T-helper 9 cell (primary cell): ENCODE data around the gene CDK1.
A peak's percentile ranks its signal among the peaks of the same experiment; 100 is the strongest.

ENCODE experiments used
- DNase-seq: peaks from one replicate; pipeline ENCODE4 v3.0.0-alpha.2; 2020
- total RNA-seq, 2 donors: gene quantifications; one replicate each; lab custom pipeline; 2026; lab: John Stamatoyannopoulos, UW

The CDK1 gene
- total RNA-seq: 1.3 to 1.4 reads per million in 2 donors

DNA sequence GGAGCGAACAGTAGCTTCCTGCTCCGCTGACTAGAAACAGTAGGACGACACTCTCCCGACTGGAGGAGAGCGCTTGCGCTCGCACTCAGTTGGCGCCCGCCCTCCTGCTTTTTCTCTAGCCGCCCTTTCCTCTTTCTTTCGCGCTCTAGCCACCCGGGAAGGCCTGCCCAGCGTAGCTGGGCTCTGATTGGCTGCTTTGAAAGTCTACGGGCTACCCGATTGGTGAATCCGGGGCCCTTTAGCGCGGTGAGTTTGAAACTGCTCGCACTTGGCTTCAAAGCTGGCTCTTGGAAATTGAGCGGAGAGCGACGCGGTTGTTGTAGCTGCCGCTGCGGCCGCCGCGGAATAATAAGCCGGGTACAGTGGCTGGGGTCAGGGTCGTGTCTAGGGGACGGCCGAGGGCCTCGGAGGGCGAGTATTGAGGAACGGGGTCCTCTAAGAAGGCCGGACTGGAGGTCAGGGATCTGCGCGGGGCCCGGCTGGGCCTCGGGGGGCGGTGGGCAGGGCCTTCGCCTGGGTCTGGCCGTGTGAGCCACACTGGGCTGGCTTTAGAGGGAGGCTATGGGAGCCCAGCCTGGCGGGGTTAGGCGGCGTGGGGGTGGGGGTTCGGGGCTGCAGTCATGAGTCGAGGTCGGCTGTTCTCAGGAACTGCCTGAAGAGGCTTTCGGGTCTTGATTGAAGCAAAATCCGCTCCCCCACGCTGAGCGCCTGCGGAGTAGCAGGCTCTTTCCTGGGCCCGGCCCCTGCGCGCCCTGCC lies at the start of gene CDK1:
Gene CDK1 (plus strand): TSS at position 265 of the 757 bp plus-strand sequence. CDS start 1,688 bp downstream, outside the sequence.
- DNase-seq: peak; percentile 88

DNA sequence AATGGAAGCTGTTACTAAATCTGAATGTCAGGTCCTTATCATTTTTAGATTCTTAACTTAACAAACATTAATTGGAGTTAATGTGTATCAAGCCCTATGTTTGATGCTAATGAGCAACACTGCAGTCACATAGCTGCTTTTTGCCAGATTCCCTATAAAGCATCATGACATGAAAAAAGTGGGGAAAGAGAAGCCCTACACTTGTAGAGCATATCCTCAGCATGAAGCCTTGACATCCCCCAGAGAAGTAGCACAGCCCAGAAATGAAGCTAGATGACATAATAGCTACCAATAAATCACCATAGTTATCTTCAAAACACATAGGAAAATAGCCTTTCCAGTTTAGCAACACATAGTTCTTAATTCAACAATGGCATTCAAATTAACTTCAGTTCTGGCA lies 49.2 kb upstream of the CDK1 start:
- no peak for DNase-seq

DNA sequence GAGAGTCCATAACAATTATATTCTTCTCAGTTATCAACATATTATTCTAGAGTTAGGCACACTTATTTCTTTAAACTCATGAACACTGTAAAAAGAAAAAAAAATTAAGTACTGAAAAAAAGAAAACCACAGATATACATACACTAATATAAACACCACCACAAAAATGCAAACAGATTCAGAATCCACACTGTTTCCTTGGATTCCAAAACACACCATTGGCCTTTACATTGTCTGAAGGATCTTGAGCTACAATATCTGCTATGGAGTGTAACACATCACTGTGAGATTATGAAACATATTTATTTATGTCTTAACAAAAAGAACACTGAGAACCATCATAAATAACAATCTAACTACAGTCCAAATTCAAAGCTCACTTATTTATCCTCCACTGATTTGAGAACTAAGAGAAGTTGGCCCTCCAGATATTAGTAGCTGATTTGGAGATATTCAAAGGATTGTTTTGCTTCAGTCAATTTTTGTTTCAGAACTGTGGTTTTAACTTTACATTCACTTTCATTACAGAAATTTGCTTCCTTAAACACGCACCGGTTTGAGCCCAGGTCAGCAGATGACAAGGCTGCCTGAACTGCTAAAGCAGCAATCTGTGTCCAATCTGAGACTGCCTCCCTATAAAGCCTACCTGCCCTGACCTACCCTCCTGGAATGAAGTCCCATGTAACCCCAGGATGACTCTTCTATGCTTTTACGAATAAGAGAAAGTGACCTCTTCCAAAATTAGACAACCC lies 47.0 kb upstream of the CDK1 start:
- no peak for DNase-seq

DNA sequence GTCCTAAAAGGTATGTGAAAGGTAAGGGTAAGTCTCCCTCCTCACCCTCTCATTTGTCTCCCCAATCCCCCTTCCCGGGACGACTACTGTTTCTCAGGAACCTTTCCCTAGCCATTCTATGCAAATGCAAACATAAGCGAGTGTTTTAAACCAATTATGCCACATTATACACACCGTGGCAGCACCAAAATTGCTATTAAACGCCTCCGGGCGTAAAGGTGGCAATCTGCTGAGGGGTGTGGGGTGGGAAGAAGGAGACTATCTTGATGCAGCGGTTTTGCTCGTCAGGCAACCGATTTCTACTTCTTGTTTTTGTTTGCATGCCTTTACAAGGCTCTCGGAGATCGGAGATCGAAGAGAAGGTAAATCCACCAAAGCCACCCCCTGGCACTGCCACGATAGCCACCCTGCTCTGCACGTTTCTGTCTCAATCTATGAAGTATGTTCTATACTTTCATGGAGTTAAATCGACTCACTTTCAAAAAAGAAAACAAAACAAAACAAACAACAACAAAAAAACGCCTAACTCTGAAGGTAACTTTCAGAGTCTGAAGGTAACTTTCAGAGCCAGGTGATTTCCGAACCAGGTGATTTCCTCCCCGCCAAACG lies 46.0 kb upstream of the CDK1 start:
- peak; percentile 13 for DNase-seq

DNA sequence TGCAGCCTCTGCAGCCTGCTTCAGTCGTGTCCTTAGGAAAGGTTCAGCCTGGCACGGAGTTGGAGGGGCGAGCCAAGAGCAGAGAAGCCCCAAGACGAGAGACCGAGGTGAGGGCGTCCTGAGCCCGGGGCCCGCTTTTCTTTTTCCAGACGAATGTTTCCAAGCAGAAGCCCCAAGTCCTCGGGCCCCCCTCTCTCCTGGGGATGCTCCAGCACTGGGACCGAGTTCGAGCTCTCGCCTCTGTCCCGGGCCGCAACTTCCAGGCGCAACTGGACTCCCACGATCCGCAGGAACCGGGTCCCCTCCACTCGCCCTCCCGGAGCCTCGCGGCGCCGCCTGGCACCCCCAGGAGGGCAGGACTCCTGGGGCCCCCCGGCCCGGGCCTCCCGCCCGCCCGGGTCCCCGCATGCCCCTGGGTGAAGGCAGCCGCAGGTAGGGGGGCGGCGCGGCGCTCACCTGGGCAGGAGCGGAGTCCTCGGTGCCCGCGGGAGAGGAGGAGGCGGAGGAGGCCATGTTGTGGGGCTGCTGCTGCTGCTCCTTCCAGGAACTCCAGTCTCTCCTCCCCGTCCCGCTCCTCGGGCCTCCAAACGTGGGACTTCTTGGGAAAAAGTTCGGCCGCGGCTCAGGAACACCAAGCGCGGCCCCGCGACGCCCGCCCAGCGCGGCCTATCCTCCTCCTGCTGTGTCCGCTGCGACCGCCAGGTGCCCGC lies 45.3 kb upstream of the CDK1 start:
- peak; percentile 45 for DNase-seq

DNA sequence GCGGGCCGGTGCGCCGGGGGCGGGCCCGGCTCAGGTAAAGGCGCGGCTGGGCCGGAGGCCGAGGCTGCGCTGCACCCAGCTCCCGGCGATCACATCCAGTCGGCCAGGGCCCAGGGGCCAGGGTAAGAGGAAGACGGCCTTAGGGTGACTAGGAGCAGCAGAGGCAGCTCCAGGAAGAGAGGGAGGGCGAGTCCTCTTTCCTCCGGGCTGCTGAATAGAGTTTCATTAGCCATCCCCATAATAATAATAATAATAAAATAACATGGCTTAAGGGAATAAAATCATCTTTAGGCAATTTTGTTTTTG lies 44.8 kb upstream of the CDK1 start:
- no peak for DNase-seq

DNA sequence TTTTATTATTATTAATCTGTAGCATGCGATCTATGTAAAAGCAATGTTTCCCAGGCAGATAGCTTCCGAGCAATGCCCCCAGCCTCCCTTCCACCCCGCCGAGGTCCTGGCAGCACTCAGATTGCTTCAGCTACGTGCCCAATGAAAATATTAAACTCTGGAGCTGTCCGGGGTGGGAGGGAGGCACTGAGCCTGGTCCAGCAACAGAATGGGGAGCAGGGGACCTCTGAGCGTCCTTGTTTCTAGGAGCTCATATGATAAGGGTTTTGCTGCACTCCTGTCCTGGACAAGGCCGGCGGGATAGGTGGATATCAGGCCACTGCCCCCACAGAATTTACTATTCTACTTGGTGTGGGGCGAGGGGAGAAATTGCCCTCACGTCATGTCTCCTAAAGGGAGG lies 44.5 kb upstream of the CDK1 start:
- no peak for DNase-seq

DNA sequence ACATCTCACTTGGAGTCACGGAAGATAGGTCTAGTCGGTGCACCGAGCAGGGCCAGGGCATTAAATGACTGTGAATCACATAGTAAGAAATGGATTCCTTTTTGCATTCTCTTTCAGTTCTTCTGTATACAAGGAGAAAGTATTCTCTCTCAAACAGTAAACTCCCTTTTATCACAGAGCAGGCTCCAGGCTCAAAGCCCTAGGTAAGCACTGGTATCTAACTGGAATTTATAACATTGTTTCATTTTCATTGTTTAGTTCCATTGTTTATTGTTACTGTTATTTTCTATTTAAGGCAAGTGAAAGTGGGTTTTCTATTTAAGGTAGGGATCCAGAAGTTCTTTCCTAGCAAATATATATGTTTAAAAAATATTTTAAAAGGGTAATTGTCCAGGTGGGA lies 44.1 kb upstream of the CDK1 start:
- DNase-seq: no peak

DNA sequence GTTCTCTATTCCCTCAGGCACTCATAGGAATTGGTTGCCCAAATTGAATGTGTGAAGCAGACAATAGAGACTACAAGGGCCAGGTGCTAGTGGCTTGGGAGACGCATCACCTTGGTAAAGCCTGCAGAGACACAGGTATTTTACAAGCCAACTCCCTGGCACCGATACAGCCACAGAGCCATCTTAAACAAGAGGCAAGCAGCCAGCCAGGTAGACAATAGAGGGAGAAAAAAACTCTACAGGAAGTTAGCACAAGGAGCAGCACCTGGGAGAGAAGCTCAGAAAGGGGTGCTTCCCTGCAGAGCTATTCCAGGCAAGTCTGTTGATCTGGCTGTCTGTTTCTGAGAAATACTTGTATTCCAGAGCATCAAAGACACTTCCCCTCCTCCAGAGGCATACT lies 43.0 kb upstream of the CDK1 start:
- DNase-seq: no peak

DNA sequence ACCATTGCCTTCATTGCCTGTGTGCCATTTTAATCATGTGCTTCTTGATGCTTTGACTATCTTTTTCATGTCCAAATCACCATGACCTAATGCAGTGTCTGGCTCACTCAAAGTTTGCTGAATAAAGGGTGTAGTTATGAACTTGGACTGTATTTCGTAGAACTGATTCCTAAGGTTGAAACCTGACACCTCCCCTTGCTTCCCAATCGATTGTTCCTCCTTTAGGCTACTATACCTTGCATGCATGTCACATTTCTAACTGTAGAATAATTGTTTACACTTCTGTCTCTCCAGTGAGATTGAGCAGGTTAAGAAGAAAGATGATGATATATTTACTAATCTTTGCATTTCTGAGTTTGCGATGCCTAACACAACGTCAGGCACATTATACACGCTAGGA lies 41.0 kb upstream of the CDK1 start:
- DNase-seq: no peak

DNA sequence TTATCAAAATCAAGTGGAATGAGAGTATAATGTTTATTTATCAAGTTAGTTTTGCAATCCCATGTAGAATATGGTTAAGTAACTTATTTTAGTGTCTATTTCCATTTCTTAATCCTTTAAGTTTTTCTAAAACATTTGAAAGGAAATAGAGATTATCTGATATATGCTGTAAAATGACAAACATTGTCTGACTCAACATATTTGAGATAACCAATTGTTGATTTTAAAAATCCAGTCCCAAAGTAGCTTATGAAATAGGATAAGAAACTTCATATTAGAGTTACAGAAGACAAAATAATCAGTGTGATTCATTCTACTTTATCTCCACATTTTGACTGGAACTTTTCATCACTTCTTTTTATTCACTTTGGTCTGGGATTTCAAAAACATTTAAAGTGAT lies 38.7 kb upstream of the CDK1 start:
- DNase-seq: no peak

DNA sequence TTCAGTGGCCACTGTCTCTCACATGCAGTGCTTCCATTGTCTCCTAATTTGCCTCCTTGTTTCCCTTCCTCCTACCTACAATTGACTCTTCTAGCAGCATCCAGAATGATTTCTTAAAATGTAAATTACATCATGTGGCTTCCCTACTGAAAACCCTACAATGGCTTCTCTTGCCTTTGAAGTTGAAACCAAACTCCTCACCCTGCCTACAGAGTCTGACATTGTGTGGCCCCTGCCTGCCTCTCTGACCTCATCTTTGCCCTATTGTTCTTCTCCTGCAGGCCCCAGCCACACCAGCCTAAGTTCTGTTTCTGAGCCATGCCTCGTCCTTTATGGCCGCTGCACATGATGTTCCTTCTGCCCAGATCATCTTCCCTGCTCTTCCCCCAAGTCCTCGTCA lies 35.8 kb upstream of the CDK1 start:
- DNase-seq: no peak

DNA sequence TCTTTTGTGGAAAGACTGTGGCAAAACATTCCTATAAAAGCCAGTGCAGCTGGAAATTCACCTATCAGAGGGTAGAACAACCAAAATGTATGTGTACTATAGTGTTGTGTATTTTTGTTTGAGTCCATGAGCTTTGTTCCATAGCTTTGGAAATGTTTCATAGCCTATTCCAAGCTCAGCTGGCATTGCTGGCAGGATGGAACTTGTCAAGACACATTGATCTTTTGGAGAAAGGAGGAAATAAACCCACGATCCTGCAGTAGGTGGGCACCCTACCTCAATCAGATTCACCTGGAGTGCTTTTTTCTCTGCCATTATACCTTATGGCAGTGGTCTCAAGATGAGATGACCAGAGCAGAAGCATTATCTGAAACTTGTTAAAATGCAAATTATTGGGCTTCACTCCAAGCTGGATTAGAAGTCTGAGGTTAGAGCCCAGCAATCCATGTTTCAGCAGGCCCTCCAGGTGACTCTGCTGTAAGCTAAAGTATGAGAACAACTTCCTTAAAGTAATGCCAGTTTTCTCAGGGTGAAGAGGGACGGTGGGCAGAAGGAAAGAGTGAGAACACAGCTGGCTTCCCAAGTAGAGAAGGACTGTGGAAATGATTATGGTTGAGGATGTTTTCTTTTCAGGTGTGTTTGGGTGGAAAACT lies 30.3 kb upstream of the CDK1 start:
- no peak for DNase-seq

DNA sequence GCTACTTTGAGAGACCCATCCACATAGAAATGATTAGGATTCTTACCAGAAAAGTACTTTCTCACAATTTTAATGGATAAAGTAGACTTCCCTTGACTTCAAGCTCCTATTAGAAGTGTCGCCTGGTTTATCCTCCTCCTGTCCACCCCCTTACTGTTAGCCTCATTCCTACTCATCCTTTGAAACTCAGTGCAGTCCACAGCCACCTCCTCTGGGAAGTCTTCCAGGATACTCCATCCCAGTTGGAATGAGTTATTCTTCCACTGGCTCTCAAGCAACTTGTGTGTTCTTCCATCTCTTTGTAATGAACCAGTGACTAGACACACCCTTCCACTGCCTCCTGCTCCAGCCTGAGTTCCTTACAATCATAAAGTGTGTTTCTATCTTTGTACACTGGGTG lies 25.1 kb upstream of the CDK1 start:
- DNase-seq: no peak

DNA sequence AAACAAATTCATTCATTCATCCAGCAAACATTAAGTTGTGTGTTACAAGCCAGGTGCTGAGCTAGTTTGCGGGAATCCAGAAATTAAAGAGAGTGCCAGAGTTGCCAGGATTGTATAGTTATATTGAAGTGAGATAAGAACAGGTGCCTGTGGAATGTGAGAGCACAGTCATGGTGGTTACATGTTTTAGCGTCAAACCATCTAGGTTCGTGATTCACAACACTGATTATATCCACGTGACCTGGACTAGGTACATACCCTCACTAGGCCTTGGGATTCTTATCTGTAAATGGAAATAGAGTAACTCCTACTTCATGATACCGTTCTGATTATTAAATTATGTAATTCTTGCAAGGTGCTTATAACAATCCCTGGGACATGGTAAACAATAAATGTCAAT lies 24.5 kb upstream of the CDK1 start:
- no peak for DNase-seq

DNA sequence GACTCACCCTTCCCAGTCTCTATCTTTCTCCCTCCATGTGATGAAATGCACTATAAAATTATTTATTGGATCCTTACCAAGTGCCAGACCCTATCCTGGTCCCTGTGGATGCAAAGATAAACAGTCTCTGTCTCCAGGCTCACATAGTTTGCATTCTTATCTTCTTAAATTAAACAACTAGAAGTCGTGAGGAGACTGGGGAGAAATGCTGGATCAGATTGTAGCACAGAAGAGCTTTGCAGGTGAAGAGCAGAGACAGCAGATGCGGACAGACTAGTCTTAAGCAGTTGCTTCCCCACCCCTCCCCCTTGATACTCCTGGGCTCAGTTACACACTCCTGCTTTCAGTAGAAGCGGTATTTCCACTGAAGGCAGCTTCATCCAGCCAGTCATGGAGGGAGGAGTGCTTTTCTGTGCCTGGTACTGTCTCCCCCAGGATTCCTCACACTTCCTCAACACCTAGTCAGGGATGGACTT lies 20.8 kb upstream of the CDK1 start:
- DNase-seq: no peak

DNA sequence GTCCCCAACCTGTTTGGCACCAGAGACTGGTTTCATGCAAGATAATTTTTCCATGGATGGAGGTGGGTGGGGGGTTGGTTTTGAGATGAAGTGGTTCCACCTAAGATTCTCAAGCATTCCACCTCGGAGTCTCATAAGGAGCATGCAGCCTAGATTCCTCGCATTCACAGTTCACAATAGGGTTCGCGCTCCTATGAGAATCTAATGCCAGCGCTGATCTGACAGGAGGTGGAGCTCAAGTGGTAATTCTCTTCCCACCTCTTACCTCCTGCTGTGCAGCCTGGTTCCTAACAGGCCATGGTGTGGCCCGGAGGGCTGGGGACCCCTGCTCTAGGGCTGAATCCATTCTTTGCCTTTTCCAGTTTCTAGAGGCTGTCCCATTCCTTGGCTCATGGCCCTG lies 19.1 kb upstream of the CDK1 start:
- DNase-seq: no peak

DNA sequence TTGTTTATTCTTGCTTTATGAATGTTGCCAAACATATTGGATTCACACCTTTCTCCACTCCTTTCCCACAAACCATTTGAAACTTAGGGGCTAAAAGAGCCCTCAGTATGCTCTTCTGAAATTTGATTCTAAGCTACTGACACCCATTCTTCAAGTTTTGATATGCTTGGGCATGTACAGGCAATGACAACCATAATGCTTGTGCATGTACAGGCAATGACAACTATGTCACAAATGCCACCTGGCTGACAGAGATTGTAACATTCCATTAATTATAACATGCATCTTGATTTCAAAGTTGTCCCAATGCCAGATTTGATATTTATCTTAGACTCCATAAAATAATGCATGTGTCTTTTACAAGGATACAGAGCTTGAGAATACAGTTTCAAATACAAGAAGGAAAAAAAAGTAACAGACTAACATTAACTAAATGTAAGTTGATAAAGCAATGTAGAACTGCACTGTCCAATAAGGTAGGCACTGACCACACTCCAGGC lies 17.5 kb upstream of the CDK1 start:
- DNase-seq: no peak

DNA sequence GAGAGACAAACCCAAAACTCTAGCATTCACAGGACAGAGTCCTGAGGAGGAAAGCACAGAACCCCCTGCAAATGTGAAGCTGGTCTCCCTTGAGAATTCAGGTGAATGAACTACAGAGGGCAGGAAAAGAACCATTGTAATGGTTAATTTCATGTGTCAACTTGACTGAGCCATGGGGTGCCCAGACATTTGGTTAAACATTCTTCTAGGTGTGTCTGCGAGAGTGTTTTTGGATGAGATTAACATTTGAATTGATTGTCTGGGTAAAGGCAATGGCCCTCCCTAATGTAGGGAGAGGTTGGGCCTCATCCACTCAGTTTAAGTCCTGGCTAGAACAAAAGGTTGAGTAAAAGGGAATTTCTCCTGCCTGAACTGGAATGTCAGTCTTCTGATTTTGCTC lies 15.7 kb upstream of the CDK1 start:
- DNase-seq: no peak

DNA sequence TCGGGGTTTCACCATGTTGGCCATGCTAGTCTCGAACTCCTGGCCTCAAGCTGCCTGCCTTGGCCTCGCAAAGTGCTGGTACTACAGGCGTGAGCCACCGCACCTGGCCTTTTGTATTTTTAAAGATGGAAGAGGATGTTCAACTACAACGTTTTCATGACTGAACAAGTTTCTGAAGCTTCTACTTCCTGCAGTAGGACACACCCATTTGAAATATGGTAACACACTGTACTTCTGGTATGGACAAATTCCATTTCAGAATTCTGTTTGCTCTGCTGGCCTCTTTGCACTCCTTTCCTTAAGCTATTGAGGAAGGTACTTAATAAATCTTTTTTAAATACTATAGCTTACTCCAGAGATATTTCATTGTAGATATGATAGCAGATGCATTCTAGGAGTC lies 10.9 kb upstream of the CDK1 start:
- DNase-seq: no peak

DNA sequence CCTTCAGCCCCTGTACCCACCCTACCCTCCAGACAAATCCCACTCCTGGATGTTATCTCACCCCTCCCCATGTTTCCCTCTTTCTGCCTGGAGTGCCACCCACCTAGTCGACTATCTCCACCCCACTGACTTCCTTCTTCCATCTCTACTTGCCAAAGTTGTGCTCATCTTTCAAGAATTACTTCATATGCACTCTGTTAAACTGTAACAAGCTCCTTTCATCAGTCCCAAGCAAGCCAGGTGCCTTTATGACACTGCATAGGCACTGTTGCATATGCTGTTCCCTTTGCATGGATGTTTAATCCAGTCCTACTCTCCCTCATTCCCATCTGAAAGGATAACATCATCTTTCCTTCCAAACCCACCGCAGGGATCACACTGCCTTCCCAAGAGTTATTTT lies 8.9 kb upstream of the CDK1 start:
- no peak for DNase-seq

DNA sequence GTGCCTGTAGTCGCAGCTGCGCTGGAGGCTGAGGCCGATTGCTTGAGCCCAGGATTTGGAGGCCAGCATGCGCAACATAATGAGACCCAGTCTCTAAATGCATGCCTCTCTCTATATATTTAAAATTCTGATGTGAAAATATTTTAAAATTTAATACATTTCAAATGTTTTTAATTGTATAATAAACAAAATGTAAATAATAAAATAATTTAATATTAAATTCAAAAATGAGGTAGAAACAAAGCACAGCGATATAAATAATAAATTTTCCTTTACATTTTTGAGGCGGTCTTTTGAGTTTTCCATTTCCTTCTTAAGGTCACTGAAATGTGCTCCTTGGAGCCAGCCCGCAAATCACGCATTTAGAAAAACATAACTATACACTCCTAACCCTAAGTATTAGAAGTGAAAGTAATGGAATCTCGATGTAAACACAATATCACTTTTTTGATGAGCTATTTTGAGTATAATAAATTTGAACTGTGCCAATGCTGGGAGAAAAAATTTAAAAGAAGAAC lies 523 bp upstream of the CDK1 start:
- no peak for DNase-seq
